ENCODE measurements around the gene CTNNB1. TPM values are rescaled to one million over a fixed set of nuclear protein-coding genes. Genes with fewer than 3 reads are reported as not detected.

CTNNB1 gene
- polyA plus RNA-seq, 1 donor (not counting 4 experiments of a cell fraction or from before 2014, with no cell fraction given) = 644 TPM

DNA sequence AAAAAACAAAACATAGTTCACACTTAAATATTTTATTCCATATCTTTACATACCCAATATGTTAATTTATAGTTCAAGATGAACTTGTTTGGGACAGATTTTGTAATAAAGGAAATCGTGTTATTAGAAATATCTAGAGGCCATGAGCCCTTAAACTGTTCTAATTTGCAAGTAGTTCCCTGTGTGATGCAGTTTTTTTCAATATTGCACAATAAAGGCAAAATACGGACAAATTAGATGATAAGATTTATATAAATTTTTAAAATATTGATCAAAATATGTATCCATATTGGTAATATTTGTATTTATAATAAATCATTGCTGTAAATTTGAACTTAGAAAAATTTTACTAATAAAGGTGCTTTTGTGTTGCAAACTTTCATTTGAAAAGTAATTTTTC, 23.8 kb downstream of the CTNNB1 start:
- dilution Hi-C loops (cut with MboI; ENCODE audit: extremely low pct_ligation_motif_present, low sequenced_read_pairs) = no loop called here
- peaks cover 37% of the 10 kb centered on the region for H4K20me1 ChIP-seq (ENCODE audit: control insufficient read depth, extremely low read depth, insufficient read depth, low read length)
- peaks cover 20 to 25% of the 10 kb centered on the region in 2 experiments for H3K36me3 ChIP-seq (ENCODE audit: control insufficient read depth in 2 of 2, extremely low read depth in 1 of 2, insufficient read depth in 2 of 2, low read length in 2 of 2)
- H3K4me3 ChIP-seq (ENCODE audit: control insufficient read depth in 2 of 3, extremely low read depth in 1 of 3, insufficient read depth in 2 of 3, low read depth in 1 of 3, low read length in 3 of 3) = no peak overlapping the region
- no peak for TF ChIP-seq EZH2 (IDR thresholded peaks at IDR 0.05; ENCODE audit: low read length)
- TF ChIP-seq, protein P1, sequence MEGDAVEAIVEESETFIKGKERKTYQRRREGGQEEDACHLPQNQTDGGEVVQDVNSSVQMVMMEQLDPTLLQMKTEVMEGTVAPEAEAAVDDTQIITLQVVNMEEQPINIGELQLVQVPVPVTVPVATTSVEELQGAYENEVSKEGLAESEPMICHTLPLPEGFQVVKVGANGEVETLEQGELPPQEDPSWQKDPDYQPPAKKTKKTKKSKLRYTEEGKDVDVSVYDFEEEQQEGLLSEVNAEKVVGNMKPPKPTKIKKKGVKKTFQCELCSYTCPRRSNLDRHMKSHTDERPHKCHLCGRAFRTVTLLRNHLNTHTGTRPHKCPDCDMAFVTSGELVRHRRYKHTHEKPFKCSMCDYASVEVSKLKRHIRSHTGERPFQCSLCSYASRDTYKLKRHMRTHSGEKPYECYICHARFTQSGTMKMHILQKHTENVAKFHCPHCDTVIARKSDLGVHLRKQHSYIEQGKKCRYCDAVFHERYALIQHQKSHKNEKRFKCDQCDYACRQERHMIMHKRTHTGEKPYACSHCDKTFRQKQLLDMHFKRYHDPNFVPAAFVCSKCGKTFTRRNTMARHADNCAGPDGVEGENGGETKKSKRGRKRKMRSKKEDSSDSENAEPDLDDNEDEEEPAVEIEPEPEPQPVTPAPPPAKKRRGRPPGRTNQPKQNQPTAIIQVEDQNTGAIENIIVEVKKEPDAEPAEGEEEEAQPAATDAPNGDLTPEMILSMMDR (optimal IDR thresholded peaks at IDR 0.05 in 1 of 3, IDR thresholded peaks at IDR 0.05 in 1 of 3, conservative IDR thresholded peaks at IDR 0.05 in 1 of 3; ENCODE audit: extremely low read depth in 1 of 3, insufficient read depth in 2 of 3, low read length in 3 of 3) = no peak
- H3K9me1 ChIP-seq (ENCODE audit: control insufficient read depth, extremely low read depth, insufficient read depth, low read length) = no peaks in the 10 kb centered on the region
- peaks cover 99% of the 10 kb centered on the region for H3K79me2 ChIP-seq (ENCODE audit: control insufficient read depth, insufficient read depth, low read length)
- no peak overlapping the region for H3K27ac ChIP-seq (ENCODE audit: control insufficient read depth, insufficient read depth, low read length)
- no peaks in the 10 kb centered on the region for H3K27me3 ChIP-seq (ENCODE audit: control insufficient read depth, extremely low read depth, insufficient read depth, low read length)
- FAIRE-seq (no peak), DNase-seq (ENCODE audit: low read depth, low spot score) (no peak)
- H3K9me3 ChIP-seq (ENCODE audit: control insufficient read depth, low read depth, low read length) = no peaks in the 10 kb centered on the region
- no peak overlapping the region for H3K9ac ChIP-seq (ENCODE audit: control insufficient read depth, extremely low read depth, insufficient read depth, low read length)
- no peak overlapping the region for H3K4me2 ChIP-seq (ENCODE audit: control insufficient read depth, extremely low read depth, insufficient read depth, low read depth, low read length)
- no peaks in the 10 kb centered on the region for H3K4me1 ChIP-seq (ENCODE audit: control insufficient read depth, extremely low read depth, insufficient read depth, low read length)
- H2AFZ ChIP-seq (ENCODE audit: control insufficient read depth, low read length) = no peak overlapping the region

DNA sequence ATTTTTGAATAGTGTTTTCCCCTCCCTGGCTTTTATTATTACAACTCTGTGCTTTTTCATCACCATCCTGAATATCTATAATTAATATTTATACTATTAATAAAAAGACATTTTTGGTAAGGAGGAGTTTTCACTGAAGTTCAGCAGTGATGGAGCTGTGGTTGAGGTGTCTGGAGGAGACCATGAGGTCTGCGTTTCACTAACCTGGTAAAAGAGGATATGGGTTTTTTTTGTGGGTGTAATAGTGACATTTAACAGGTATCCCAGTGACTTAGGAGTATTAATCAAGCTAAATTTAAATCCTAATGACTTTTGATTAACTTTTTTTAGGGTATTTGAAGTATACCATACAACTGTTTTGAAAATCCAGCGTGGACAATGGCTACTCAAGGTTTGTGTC, 24.4 kb downstream of the CTNNB1 start:
- FAIRE-seq = no peak
- H3K4me1 ChIP-seq (ENCODE audit: control insufficient read depth, extremely low read depth, insufficient read depth, low read length) = no peaks in the 10 kb centered on the region
- H3K79me2 ChIP-seq (ENCODE audit: control insufficient read depth, insufficient read depth, low read length) = peaks cover 99% of the 10 kb centered on the region
- no peak overlapping the region for H3K9ac ChIP-seq (ENCODE audit: control insufficient read depth, extremely low read depth, insufficient read depth, low read length)
- no peak overlapping the region for H2AFZ ChIP-seq (ENCODE audit: control insufficient read depth, low read length)
- peaks cover 22 to 25% of the 10 kb centered on the region in 2 experiments for H3K36me3 ChIP-seq (ENCODE audit: control insufficient read depth in 2 of 2, extremely low read depth in 1 of 2, insufficient read depth in 2 of 2, low read length in 2 of 2)
- H3K9me1 ChIP-seq (ENCODE audit: control insufficient read depth, extremely low read depth, insufficient read depth, low read length) = no peaks in the 10 kb centered on the region
- H3K4me3 ChIP-seq (ENCODE audit: control insufficient read depth in 2 of 3, extremely low read depth in 1 of 3, insufficient read depth in 2 of 3, low read depth in 1 of 3, low read length in 3 of 3) = no peak overlapping the region
- H4K20me1 ChIP-seq (ENCODE audit: control insufficient read depth, extremely low read depth, insufficient read depth, low read length) = peaks cover 39% of the 10 kb centered on the region
- no peak overlapping the region for H3K27ac ChIP-seq (ENCODE audit: control insufficient read depth, insufficient read depth, low read length)
- H3K9me3 ChIP-seq (ENCODE audit: control insufficient read depth, low read depth, low read length) = no peaks in the 10 kb centered on the region
- H3K4me2 ChIP-seq (ENCODE audit: control insufficient read depth, extremely low read depth, insufficient read depth, low read depth, low read length) = no peak overlapping the region
- H3K27me3 ChIP-seq (ENCODE audit: control insufficient read depth, extremely low read depth, insufficient read depth, low read length) = no peaks in the 10 kb centered on the region
- dilution Hi-C loops (cut with MboI; ENCODE audit: extremely low pct_ligation_motif_present, low sequenced_read_pairs) = no loop called here
- DNase-seq (ENCODE audit: low read depth, low spot score) = no peak
- TF ChIP-seq, protein P1 (optimal IDR thresholded peaks at IDR 0.05 in 1 of 3, IDR thresholded peaks at IDR 0.05 in 1 of 3, conservative IDR thresholded peaks at IDR 0.05 in 1 of 3; ENCODE audit: extremely low read depth in 1 of 3, insufficient read depth in 2 of 3, low read length in 3 of 3) = no peak
- no peak for TF ChIP-seq EZH2 (IDR thresholded peaks at IDR 0.05; ENCODE audit: low read length)

Data from keratinocyte (primary cell).